Stimulated activated CD8-positive, alpha-beta memory T cell treated with anti-CD3 and anti-CD28 coated beads, Interleukin-2, amount 100 ng/mL, for 48 hours (primary cell): Measurements from ENCODE around the gene SLC35F3.

Experiments used
- DNase-seq, 2 donors: peaks; one replicate each; pipeline ENCODE4 v3.0.0-alpha.2; 2020; ENCODE audit warnings: low read depth in 2 of 2

The SLC35F3 gene

GRCh38 chr1:234320069-234320468 is 415.6 kb downstream of the SLC35F3 start:
- DNase-seq: no peak

- no peak for DNase-seq
Measured at GRCh38 chr1:234320549-234320948, 416.1 kb downstream of the SLC35F3 start.

- DNase-seq: no peak
Measured at GRCh38 chr1:234321231-234321630, 416.8 kb downstream of the SLC35F3 start.

GRCh38 chr1:234322097-234322496 is 417.6 kb downstream of the SLC35F3 start:
- DNase-seq: no peak

- DNase-seq: peak in 1 of 2 donors; percentile 31
Measured at GRCh38 chr1:234322979-234323378, 418.5 kb downstream of the SLC35F3 start.

- no peak for DNase-seq
Measured at GRCh38 chr1:234324821-234325220, 420.3 kb downstream of the SLC35F3 start.

GRCh38 chr1:234325878-234326496 is 421.5 kb downstream of the SLC35F3 start:
- no peak for DNase-seq

GRCh38 chr1:234326497-234327366 is 422.3 kb downstream of the SLC35F3 start:
- DNase-seq: peak in 1 of 2 donors; percentile 45

GRCh38 chr1:234327577-234328164 is 423.2 kb downstream of the SLC35F3 start:
- no peak for DNase-seq

- DNase-seq: no peak
Measured at GRCh38 chr1:234330843-234331215, 426.4 kb downstream of the SLC35F3 start.

- DNase-seq: no peak
Measured at GRCh38 chr1:234331507-234331906, 427.0 kb downstream of the SLC35F3 start.

- no peak for DNase-seq
Measured at GRCh38 chr1:234336359-234336758, 431.9 kb downstream of the SLC35F3 start.

- no peak for DNase-seq
Measured at GRCh38 chr1:234337233-234337632, 432.8 kb downstream of the SLC35F3 start.

GRCh38 chr1:234340528-234340927 is 436.1 kb downstream of the SLC35F3 start:
- DNase-seq: no peak

GRCh38 chr1:234342774-234343173 is 438.3 kb downstream of the SLC35F3 start:
- no peak for DNase-seq

- no peak for DNase-seq
Measured at GRCh38 chr1:234345237-234345636, 440.8 kb downstream of the SLC35F3 start.

GRCh38 chr1:234348964-234349363 is 444.5 kb downstream of the SLC35F3 start:
- DNase-seq: no peak

- no peak for DNase-seq
Measured at GRCh38 chr1:234355782-234356510, 451.5 kb downstream of the SLC35F3 start.

GRCh38 chr1:234356615-234357269 is 452.3 kb downstream of the SLC35F3 start:
- peak in 1 of 2 donors; percentile 39 for DNase-seq

- DNase-seq: no peak
Measured at GRCh38 chr1:234357831-234358230, 453.4 kb downstream of the SLC35F3 start.

GRCh38 chr1:234361102-234361603 is 456.7 kb downstream of the SLC35F3 start:
- no peak for DNase-seq
